Islet precursor cell (in vitro differentiated cells): ENCODE measurements around the gene MCM6.
A peak's percentile ranks its signal among the peaks of the same experiment; 100 is the strongest.
"Not testable (repeated sequence)": the region's sequence is repeated elsewhere in the genome, so short reads cannot be mapped to it uniquely, and the experiment has no call there.

Experiments used
- DNase-seq: peaks from one replicate; pipeline ENCODE4 v3.0.0-alpha.2; 2018

Gene MCM6

DNA sequence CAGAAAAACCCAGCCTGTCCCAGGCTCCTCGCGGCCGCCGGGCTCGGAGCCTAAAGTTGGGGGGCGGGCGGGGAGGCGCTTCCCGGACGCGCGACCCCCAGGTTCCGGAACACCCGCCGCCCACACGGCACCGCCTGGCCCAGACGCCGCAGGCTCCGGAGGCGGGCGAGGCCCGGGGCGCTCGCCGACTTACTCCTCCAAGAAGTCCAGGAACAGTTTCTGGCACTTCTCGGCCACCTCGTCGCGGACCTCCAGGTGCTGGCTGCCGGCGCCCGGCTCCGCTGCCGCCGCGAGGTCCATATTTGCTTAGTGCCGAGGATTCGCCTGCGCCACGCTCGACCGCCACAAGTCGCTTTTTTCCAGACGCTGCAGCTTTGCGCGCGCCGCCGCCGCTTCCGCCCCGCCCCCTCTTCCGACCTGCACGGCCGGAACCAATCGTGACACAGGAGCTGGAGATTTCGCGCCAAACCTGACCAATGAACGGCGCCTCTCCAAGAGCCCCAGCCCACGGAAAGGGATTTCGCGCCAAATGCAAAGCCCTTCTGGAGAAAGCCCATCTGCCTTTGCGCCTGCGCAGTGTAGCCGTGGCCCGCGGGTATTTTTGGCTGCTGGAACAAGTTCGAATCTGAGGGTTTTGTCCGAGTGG is at the start of gene MCM6:
TSS of gene MCM6 (minus strand) at position 378 of the 646 bp plus-strand sequence. CDS start at position 300, 78 bp downstream.
- DNase-seq: peak; percentile 99

DNA sequence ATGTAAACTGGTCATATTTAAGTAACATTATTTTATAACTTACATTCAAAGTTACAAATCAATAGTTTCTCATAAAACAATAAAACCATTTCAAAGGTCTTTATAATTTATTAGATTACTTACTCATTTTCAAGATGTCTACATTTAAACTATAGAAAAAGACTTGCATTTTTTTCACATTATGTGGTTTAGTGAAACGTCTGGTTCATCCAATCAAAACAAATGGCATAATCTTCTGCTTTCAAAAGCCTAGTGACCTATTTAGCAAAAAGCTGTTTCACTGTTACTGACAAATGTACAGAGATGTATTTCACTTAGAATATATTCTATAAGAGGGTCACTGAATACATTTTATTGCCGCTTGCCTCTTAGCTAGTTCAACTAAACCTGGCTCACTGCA is 49.3 kb upstream of the MCM6 start:
- DNase-seq: no peak

DNA sequence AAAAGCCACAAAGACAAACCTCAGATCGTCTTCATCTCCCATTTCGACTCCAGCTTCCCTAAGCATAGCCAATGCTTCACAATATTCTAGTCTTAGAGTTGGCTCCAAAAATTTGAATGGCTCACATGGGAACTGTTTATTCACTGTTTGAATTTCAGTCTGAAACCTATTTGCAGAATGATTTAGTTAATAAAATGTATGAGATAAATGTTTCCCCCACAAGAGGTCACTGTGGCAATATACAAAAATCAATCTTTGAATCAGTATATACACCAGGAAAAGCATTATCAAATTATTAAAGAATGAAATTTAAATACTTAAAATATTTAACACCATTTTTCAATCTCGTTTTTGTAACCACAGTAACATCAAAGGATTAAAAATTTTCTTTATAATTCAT is 40.0 kb upstream of the MCM6 start:
- DNase-seq: no peak

DNA sequence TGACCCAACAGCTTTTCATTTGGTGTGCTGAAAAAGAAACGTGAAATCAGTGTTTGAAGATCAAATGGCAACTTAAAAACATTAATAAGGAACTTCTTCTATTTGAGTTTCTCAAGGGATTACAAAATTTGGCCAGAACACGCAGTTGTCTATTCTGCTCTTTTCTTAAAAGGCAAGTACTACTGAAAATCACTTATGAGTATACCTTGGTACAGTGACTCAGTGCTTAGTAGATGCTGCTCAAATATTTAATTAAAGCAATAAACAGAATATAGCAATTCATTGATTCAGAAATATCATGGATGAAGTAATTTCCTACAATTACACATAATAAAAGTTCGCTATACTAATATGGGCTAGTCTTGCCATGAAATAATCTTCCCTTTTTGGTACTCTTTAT is 38.2 kb upstream of the MCM6 start:
- no peak for DNase-seq

DNA sequence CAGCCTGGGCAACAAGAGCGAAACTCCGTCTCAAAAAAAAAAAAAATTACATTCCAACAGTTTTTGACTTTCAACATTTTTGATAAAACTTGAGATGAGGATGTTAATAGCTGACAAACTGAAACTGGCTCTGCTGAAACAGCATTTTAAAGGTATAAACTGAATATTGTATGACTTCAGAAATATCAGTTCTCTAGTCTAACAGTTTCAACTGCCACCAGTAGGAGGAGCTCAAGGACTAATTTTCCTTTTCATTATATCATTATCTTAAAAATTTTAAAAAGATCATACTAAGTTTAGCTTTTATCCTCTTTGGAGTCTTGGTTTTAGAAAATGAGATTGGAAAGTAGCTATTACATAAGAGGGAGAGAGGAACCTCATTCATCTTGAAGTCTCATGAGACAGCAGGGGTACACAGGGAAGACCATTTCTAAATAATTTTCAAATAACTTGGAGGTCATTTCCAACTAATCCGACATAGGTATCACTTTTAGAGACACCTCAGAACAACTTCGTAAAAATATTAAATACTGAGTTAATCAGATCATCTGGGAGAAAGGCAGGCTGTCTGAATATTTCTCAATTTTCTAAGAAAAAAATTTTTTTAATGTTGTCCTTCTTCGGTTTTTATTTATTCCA is 37.6 kb upstream of the MCM6 start:
- DNase-seq: no peak

DNA sequence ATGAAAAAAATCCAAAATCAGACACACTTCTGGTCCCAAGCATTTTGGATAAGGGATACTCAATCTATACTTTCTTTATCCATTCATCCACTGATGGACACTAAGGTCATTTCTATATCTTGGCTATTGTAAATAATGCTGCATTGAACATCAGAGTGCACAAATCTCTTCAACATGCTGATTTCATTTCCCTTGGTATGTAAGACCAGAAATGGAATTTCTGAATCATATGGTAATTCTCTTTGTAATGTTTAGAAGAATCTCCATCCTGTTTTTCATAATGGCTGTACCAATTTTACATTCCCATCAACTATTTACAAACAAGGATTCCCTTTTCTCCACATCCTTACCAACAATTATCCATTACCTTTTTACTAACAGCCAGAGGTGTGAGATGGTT is 33.7 kb upstream of the MCM6 start:
- no peak for DNase-seq

DNA sequence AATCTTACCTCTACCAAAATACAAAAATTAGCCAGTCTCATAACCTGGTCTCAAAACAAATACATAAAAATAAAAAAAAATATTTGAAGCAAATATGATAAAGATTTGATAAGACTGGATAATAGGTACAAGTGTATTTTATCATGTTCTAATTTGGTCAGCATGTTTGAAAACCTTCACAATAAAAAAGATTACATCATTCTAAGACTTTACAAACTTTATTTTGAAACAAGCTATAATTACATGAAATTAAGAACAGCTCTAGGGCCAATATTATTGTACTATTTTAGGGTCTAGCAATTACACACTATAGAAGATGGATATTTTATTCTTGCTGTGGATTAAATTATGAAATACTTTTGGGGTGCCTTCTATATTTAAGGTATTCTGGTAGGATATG is 29.4 kb upstream of the MCM6 start:
- DNase-seq: no peak

DNA sequence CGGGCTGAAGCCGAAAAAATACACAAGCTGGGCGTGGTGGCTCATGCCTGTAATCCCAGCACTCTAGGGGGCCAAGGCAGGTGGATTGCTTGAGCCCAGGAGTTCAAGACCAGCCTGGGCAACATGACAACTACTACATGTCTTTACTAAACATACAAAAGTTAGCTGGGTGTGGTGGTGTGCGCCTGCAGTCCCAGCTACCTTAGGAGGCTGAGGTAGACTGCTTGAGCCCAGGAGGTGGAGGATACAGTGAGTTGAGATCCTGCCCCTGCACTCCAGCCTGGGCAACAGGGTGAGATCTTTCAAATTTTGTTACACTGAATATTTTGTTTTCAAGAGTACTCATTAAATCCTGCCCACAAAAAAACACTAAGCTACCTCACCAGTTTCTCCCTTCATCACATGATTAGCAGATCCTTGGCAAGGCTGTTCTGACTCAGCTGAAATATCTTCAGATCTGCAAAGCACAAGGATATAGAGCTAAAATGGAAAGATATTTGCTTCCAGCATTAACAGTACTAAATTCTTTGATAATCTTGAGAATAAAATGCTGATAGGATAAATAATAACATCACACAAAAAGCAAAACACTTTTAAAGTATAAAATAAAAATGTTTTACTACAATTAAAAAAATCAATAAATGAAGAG is 28.2 kb upstream of the MCM6 start:
- DNase-seq: no peak

DNA sequence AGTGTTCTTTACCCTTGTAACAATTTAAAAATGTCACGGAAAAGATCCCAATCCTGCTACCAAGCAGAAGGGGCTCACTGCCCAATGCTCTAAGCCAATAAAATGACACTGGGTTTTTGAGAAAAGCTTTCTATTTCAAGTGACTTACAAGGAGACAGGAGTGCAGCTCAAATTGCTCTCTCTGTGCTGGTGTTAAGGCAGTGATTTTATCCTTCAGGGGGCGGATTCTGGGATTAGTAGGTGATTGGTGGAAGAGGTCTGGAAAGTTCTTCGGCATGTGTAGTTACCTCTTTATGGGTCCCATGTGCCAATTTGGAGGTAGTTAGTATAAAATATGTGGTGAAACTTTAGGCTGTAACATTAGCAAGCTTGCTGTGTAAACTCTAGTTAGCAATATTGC is 27.4 kb upstream of the MCM6 start:
- no peak for DNase-seq

DNA sequence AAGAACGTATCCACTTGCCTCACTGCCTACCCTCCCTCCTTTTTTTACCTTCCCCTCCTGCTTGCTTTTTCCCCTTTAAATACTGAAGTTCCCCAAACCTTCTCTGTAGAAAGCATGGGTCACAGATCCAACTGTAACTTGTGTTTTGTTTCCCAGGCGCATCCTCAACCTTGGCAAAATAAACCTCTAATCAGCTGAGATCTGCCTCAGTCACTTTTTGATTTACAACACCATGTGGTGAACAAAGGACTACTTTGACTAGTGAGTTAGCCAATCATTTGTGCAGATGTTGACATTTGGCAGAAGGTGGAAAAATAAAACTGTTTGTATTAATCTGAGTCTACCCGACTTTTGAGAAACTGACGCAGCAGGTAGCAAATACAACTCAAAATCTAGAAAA is 23.3 kb upstream of the MCM6 start:
- no peak for DNase-seq

DNA sequence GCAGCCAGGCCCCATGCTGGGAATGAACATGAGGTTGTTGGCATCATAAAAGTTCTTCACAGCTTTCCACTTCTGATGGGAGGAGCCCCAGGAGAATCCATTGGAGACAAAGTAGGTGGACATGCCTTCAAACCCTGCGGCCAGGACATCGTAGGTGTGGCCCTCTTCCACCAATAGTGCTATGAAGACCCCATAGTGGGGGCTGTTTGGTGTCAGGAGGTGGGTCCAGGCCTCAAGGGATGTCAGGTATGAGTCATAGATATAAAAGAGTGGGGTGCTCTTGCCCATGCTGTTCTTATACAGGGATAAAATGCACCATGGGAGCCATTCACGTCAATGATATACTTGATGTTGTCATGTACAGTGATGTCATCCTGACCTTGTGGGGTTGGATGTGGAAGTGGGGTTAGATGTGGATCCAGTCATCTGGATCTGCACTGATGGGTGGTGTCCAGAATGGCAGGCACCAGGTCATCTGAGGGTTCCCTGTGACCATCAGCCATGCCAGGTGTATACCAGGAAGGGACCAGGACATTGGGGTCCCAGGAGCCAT is 22.1 kb upstream of the MCM6 start:
- no peak for DNase-seq

DNA sequence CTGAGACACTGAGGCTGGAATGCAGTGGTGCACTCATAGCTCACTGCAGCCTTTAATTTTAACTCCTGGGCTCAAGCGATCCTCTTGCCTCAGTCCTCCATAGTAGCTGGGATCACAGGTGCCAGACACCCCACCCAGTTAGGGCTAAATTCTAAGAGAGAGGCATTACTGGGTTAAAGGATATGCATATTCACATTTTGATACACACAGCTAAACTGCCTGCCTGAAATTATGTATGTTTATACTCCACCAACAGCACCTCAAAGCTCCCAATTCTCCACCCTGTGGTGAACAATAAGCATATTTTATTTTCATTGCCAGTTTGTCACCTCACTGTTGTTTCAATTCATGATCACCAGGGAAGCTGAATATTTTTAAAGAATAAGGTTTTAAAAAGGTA is 18.7 kb upstream of the MCM6 start:
- DNase-seq: no peak

DNA sequence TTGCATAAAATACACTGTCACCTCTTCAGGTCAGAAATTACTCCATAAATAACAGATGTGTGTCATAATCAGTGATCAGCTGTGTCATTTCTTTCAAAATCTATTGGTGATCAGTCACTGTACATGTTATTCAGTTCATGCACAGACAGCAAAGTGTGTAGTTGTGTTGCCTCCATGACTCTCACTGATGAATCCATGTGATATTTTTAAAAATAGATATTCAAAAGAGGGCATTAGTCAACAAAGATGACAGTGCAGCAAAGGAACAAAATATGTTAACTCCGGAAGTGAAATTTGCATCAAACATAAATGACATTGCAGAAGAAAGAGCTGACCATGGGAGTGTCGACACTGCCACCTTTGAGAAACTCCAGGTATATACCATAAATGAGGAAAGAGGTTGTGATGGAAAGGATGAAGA is 17.1 kb upstream of the MCM6 start:
- no peak for DNase-seq

DNA sequence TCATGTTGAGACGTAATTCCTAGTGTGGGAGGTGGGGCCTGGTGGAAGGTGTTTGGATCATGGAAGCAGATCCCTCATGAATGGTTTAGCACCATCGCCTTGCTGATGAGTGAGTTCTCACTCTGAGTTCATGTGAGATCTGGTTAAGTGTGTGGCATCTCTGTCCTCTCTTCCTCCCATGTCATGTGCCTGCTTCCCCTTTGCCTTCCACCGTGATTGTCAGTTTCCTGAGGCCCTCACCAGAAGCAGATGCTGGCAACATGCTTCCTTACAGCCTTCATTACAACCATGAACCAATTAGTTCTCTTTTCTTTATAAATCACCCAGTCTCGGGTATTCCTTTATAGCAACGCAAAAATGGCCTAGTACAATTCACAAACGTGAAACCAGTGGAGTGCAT is 14.6 kb upstream of the MCM6 start:
- no peak for DNase-seq

DNA sequence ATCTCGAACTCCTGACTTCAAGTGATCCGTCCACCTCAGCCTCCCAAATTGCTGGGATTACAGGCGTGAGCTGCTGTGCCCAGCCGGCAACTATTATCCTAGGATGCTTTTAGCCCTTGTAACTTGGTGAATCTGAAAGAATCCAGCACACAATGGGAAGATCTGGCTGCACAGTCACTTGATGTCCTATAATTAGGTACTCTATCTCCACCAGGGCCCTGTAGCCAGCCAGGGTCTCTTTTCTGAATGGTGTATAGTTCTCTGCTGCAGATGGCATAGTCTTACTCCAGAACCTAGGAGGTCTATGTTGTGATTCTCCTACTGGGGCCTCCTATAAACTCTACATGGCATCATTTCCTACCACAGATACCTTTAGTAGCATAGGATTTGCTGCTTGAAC is 13.9 kb upstream of the MCM6 start:
- no peak for DNase-seq

DNA sequence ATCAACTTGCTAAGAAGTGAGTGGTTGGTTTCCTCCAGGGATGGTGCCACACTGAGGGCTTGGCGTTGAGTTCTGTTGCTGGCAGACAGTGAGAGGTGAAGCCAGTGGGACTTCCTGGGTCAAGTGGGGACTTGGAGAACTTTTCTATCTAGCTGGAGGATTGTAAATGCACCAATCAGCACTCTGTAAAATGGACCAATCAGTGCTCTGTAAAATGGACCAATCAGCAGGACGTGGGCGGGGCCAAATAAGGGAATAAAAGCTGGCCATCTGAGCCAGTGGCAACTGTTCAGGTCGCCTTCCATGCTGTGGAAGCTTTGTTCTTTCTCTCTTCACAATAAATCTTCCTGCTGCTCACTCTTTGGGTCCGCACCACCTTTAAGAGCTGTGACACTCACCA is 12.3 kb upstream of the MCM6 start:
- DNase-seq: not testable (repeated sequence)

DNA sequence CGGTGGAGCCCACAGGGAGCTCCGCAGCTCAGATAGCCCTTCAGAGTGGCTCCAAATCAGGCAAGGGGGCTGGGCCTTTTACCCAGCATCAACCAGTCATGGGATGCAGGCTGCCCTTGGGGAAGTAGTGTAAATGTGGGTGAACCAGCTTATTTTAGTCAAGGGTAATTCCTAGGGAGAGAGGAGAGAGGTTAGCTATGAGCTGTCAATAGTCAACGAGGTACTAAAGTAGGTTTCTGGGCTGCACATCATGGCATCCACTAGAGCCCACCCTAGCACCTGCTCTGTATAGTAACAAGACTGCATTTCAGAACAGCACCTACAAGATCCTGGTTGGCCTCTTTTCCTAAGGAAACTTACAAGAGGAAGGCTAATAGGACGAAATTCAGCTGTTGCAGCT is 9.5 kb upstream of the MCM6 start:
- no peak for DNase-seq

DNA sequence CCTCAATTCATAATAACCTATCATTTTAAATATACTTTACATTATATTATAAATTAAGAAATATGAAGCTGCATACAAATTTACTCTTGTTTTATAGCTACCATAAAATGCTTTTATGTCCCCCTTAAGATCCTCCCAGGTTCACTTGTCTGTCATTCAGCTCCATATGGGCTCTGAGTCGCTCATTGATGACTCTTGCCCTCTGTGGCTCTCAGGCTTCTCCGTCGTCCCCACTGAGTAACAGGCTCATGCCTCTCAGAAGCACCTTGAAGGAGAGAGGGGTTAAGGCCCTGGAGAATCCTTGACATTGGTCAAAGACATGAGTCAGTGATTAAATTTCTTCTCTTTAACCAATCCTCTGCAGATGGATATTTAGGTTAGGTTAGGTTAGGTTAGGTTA is 6.2 kb upstream of the MCM6 start:
- DNase-seq: no peak

DNA sequence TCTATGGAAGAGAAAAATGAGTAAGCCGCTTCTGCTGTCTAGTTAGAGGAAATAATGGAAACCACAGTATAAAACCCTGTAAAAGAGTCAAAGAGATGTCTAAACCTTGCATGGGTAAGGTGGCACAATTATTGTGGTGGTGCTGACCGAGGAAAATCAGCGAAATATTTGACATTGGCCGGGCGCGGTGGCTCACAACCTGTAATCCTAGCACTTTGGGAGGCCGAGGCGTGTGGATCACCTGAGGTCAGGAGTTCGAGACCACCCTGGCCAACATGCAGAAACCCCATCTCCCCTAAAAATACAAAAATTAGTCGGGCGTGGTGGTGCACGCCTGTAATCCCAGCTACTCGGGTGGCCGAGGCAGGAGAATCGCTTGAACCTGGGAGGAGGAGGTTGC is 527 bp upstream of the MCM6 start:
- not testable (repeated sequence) for DNase-seq

DNA sequence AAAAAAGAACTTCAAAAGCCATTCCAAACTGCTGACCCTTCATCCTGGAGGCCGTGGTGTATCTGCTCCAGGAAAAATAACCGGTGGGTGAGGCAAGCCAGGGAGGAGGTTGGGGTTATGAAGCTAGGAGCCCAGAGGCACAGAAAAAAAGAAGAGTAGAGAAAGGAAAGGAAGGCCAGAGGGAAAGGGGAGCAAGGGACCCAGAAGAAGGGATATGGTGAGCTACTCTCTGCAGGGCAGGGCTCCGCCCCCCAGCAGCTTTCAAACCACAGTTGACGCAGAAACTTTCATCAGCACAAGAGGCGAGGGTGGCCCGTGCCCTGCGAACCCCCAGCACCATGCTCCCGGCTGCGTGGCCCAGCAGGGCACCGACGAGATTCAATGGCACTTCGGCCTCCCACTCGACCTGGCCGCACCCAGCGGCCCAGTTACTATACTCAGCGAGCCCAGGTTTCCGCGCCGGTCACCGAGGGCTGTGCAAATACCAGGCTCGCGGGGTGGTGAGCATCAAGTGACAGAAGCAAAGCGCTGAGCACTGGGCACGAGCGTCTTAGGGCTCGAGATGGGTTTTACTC is 665 bp downstream of the MCM6 start:
- DNase-seq: peak; percentile 79

DNA sequence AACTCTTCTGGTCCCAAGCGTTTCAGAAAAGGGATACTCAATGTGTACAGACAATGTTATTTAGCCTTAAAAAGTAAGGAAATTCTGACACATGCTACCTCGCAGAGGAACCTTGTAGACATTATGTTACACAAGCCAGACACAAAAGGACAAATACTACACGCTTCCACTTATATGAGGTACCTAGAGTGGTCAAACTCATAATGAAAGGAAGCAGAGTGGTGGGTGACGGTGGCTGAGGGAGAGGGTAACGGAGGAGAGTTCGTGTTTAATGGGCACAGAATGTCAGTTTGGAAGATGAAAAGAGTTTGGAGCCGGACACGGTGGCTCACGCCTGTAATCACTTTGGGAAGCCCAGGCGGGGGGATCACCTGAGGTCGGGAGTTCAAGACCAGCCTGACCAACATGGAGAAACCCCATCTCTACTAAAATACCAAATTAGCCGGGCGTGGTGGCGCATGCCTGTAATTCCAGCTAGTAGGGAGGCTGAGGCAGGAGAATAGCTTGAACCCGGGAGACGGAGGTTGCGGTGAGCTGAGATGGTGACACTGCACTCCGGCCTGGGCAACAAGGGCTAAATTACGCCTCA is 1.4 kb downstream of the MCM6 start:
- DNase-seq: no peak

DNA sequence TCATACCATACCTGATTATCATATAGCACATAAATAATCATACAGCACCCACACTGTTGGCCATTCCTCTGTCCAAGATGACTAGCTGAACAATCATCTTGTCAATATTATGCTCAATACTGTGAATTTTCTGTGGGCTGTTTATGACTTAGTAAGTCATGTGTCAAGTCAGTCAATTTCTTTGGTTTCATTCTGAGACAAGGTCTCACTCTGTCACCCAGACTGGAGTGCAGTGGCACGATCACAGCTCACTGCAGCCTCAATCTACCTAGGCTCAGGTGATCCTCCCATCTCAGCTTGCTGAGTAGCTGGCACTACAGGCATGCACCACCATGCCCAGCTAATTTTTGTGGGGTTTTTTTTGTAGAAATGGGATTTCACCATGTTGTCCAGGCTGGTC is 5.7 kb downstream of the MCM6 start:
- no peak for DNase-seq

DNA sequence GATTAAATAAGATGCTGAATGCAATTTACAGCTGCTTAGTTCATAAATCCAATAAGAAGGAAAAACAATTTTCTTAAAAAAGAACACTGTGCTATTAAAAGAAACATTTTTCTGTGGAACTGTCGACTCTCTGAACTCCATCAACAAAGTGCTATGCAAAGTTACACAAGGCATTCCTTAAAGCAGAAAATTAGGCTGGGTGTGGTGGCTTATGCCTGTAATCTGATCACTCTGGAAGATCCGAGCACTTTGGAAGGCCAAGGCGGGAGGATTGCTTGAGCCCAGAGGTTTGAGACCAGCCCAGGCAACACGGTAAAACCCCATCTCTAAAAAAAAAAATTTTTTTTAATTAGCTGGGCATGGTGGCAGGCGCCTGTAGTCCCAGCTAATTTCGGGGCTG is 13.0 kb downstream of the MCM6 start:
- no peak for DNase-seq

DNA sequence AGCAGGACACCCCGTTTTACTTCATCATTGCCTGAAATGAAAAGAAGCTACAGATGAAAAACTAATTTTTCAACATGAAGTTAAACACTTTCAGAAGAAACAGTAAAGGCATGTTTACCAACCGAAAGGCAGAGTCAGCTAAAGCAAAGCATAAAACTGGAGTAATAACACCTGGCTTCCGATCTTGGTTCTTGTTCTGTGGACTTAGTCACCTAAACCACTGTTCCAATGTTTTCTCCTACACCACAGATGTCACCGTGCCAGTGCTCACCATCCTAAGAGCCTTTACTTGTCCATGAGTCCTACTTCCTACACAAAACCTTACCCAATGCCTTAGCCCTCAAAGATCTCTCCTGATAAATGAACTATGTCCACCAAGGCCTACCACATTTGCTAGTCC is 13.5 kb downstream of the MCM6 start:
- DNase-seq: no peak
